H1 (cell line): ENCODE measurements around the gene ALDH1L2. TPM values are rescaled to one million over a fixed set of nuclear protein-coding genes. Genes with fewer than 3 reads are reported as not detected.

ENCODE experiments used
- ATF3 ChIP-seq: IDR thresholded peaks from 2 replicates; pipeline ENCODE4 v1.6.1; 2011; ENCODE audit warnings: low read depth, mild to moderate bottlenecking, low read length; ENCODE audit not compliant: insufficient read depth
- CHD7 ChIP-seq: fragments of 300-600 bp; sonication (generic); IDR thresholded peaks from 2 replicates; pipeline ENCODE4 v1.7.1; 2012; ENCODE audit warnings: low read length, moderate library complexity, mild to moderate bottlenecking, inconsistent platforms; ENCODE audit not compliant: insufficient replicate concordance
- CREB1 ChIP-seq: IDR thresholded peaks from 2 replicates; pipeline ENCODE4 v1.6.1; 2012; ENCODE audit warnings: inconsistent platforms
- TEAD4 ChIP-seq: IDR thresholded peaks from 2 replicates; pipeline ENCODE4 v1.6.1; 2012; ENCODE audit warnings: low read depth, low read length, inconsistent platforms, mixed read lengths
- polyA plus RNA-seq, 7 experiments: library from polyadenylated mRNA; depleted of rRNA in 3 of 7; stranded (reverse) in 5 of 7; unstranded in 2 of 7; fragments of >200 nt in 5 of 7; fragments of 200-250 nt in 2 of 7; gene quantifications; 1 replicate in 5 of 7; 2 replicates in 1 of 7; 4 replicates in 1 of 7; pipeline versions ENCODE4 v1.2.1 to v1.2.3, GENCODE V29; 2011 to 2013; ENCODE audit warnings: missing spikeins in 2 of 7, mixed read lengths in 2 of 7
- total RNA-seq: library from RNA; stranded (reverse); fragmentation: NEBNext Ultra II Directional; extraction: Animal tissue kit (Norgen Biotek cat#: 25700); gene quantifications from 2 replicates; pipeline ENCODE4 v1.2.1, GENCODE V29; 2021

Gene ALDH1L2
- total and polyA plus RNA-seq, 2 of the 8 experiments (the other 6 are each of a cell fraction or from before 2014, with no cell fraction given), result 3.7 to 7.2 TPM

GRCh38 chr12:105100998-105101397, 16.7 kb upstream of the ALDH1L2 start (continued):
- TF ChIP-seq CHD7 (no peak), TEAD4 (no peak), CREB1 (no peak), ATF3 (no peak)
